DOHH2 (cell line): ENCODE measurements around the gene SLC12A7.

Source experiments
- H3F3A ChIP-seq: fragments of 200-600 bp; sonication (generic), shearing (Covaris generic); 2 replicates; pipeline ENCODE4 v1.6.0; 2016; ENCODE audit warnings: antibody characterized with exemption, mild to moderate bottlenecking; ENCODE audit not compliant: control insufficient read depth, insufficient read depth
- H3K27ac ChIP-seq: fragments of 200-600 bp; sonication (generic); 2 replicates; pipeline ENCODE4 v1.5.1; 2014; ENCODE audit warnings: low read depth, mild to moderate bottlenecking, low read length, moderate library complexity
- H3K27me3 ChIP-seq: fragments of 200-600 bp; sonication (generic); 2 replicates; pipeline ENCODE4 v1.6.1; 2014; ENCODE audit warnings: mild to moderate bottlenecking, low read length, mixed read lengths; ENCODE audit not compliant: control insufficient read depth
- H3K36me3 ChIP-seq: fragments of 200-600 bp; sonication (generic); 2 replicates; pipeline ENCODE4 v1.6.1; 2014; ENCODE audit warnings: mild to moderate bottlenecking, low read length, moderate library complexity, mixed read lengths; ENCODE audit not compliant: control insufficient read depth
- H3K4me1 ChIP-seq: fragments of 200-600 bp; sonication (generic); 2 replicates; pipeline ENCODE4 v1.6.1; 2014; ENCODE audit warnings: mild to moderate bottlenecking, low read length, mixed read lengths; ENCODE audit not compliant: control insufficient read depth
- H3K4me2 ChIP-seq: fragments of 200-600 bp; sonication (generic); 2 replicates; pipeline ENCODE4 v1.6.0; 2014; ENCODE audit warnings: mild to moderate bottlenecking, low read length, moderate library complexity
- H3K4me3 ChIP-seq: fragments of 200-600 bp; sonication (generic); 2 replicates; pipeline ENCODE4 v1.5.1; 2014; ENCODE audit warnings: mild to moderate bottlenecking, low read length, mixed read lengths
- H3K79me2 ChIP-seq: fragments of 200-600 bp; sonication (generic); 2 replicates; pipeline ENCODE4 v1.6.1; 2014; ENCODE audit warnings: mild to moderate bottlenecking, low read length, mixed read lengths; ENCODE audit not compliant: control insufficient read depth
- H3K9me2 ChIP-seq: fragments of 200-600 bp; sonication (generic); replicated peaks from 2 replicates; pipeline ENCODE4 v1.6.1; 2014; ENCODE audit warnings: mild to moderate bottlenecking, low read length, mixed read lengths; ENCODE audit not compliant: control insufficient read depth
- H3K9me3 ChIP-seq: fragments of 200-600 bp; sonication (generic); 2 replicates; pipeline ENCODE4 v1.6.1; 2014; ENCODE audit warnings: antibody characterized with exemption, low read length, mixed read lengths; ENCODE audit not compliant: control insufficient read depth, insufficient read depth
- H4K20me1 ChIP-seq: fragments of 200-600 bp; sonication (generic); 2 replicates; pipeline ENCODE4 v1.6.0; 2014; ENCODE audit warnings: low read depth, mild to moderate bottlenecking, antibody characterized with exemption, low read length, moderate library complexity; ENCODE audit not compliant: control insufficient read depth, insufficient read depth
- CTCF ChIP-seq: fragments of 200-600 bp; sonication (generic); IDR thresholded peaks from one replicate; pipeline ENCODE4 v1.5.1; 2014; ENCODE audit warnings: antibody characterized with exemption, mild to moderate bottlenecking, low read depth, low read length; ENCODE audit not compliant: poor library complexity, severe bottlenecking
- EZH2phosphoT487 ChIP-seq: fragments of 200-600 bp; sonication (generic); IDR thresholded peaks from 2 replicates; pipeline ENCODE4 v1.6.1; 2017; ENCODE audit warnings: borderline replicate concordance, mild to moderate bottlenecking, antibody characterized with exemption, low read length, moderate library complexity, mixed read lengths

Gene SLC12A7

DNA sequence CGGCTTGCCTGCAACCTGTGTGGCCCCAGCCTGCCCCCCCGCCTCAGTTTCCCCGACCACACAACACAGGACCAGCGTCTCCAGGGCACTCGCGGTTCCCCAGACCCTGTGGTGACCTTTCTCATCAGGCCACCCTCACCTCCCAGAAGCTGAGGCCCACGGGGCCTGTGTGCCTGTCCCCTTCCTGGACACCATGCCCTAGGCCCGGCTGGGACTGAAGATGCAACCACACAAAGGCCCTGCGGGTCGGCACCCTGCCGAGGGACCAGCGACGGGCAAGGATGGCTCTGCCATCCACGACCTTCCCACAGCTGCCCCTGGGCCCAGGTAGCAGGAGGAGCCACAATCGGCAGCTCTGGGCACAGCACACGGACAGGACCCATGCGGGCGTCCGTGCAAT, 34.8 kb downstream of the SLC12A7 start:
- H3K27ac ChIP-seq: no peak overlapping the region
- H3K79me2 ChIP-seq: no peaks in the 10 kb centered on the region
- H3K4me3 ChIP-seq: no peak overlapping the region
- H3F3A ChIP-seq: no peaks in the 10 kb centered on the region
- H3K4me2 ChIP-seq: no peak overlapping the region
- no peaks in the 10 kb centered on the region for H3K9me3 ChIP-seq
- H3K4me1 ChIP-seq: no peaks in the 10 kb centered on the region
- H3K9me2 ChIP-seq: no peaks in the 10 kb centered on the region
- no peaks in the 10 kb centered on the region for H4K20me1 ChIP-seq
- TF ChIP-seq CTCF: no peak
- TF ChIP-seq EZH2phosphoT487: no peak
- no peaks in the 10 kb centered on the region for H3K27me3 ChIP-seq
- H3K36me3 ChIP-seq: no peaks in the 10 kb centered on the region

DNA sequence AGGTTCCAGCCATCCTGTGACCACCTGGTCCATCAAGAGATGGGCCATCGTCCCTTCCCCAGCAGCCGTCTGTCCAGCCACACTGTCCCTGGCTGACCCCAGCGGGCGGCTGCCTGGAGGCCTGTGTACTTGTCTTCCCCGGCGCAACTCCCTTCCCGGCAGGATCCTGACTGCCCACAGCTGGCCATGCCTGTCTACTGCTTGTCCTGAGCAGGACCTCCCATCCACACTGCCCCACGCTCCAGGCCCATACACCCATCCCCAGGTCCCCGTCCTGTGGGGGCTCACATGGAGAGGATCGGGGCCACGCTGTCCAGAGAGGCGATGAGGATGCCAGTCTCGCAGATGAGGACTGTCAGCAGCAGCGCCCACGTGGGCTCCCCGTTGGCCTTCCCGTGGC, 35.5 kb downstream of the SLC12A7 start:
- H3K27ac ChIP-seq: no peak overlapping the region
- no peaks in the 10 kb centered on the region for H3K9me2 ChIP-seq
- H3K9me3 ChIP-seq: no peaks in the 10 kb centered on the region
- no peak for TF ChIP-seq EZH2phosphoT487
- TF ChIP-seq CTCF: no peak
- H3K4me1 ChIP-seq: no peaks in the 10 kb centered on the region
- H3K79me2 ChIP-seq: no peaks in the 10 kb centered on the region
- no peaks in the 10 kb centered on the region for H3F3A ChIP-seq
- H4K20me1 ChIP-seq: no peaks in the 10 kb centered on the region
- no peak overlapping the region for H3K4me2 ChIP-seq
- H3K4me3 ChIP-seq: no peak overlapping the region
- H3K27me3 ChIP-seq: no peaks in the 10 kb centered on the region
- no peaks in the 10 kb centered on the region for H3K36me3 ChIP-seq

DNA sequence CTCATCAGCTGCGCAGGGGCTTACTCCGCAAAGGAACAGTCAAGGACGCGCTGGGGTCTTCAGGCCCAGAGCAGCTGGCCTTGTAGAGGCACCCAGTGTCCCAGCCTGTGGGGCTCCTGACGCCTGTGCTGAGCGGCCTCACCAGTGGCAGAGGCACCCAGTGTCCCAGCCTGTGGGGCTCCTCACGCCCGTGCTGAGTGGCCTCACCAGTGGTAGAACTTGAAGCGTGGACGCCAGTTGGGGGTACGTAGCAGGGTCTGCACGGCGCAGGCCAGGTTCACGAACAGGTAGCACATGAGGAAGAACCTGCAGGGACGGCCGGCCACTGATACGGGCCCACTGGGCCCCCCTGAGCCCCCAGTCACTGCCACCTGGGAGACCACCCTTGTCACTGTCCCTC, 35.9 kb downstream of the SLC12A7 start:
- no peaks in the 10 kb centered on the region for H3K4me1 ChIP-seq
- no peaks in the 10 kb centered on the region for H3K9me3 ChIP-seq
- no peaks in the 10 kb centered on the region for H3K79me2 ChIP-seq
- TF ChIP-seq EZH2phosphoT487 (no peak), CTCF (no peak)
- H3K9me2 ChIP-seq: no peaks in the 10 kb centered on the region
- no peaks in the 10 kb centered on the region for H4K20me1 ChIP-seq
- H3K4me2 ChIP-seq: no peak overlapping the region
- H3K4me3 ChIP-seq: no peak overlapping the region
- no peaks in the 10 kb centered on the region for H3K36me3 ChIP-seq
- H3K27ac ChIP-seq: no peak overlapping the region
- H3F3A ChIP-seq: no peaks in the 10 kb centered on the region
- H3K27me3 ChIP-seq: no peaks in the 10 kb centered on the region

GRCh38 chr5:1075555-1075881, 36.3 kb downstream of the SLC12A7 start:
- Histone ChIP-seq H3K79me2 (no peaks in the 10 kb centered on the region), H3F3A (no peaks in the 10 kb centered on the region), H3K4me2 (no peak overlapping the region), H3K4me3 (no peak overlapping the region), H3K27ac (no peak overlapping the region), H3K9me3 (no peaks in the 10 kb centered on the region), H4K20me1 (no peaks in the 10 kb centered on the region), H3K4me1 (no peaks in the 10 kb centered on the region), H3K9me2 (no peaks in the 10 kb centered on the region), H3K36me3 (no peaks in the 10 kb centered on the region), H3K27me3 (no peaks in the 10 kb centered on the region)
- TF ChIP-seq EZH2phosphoT487: no peak
- TF ChIP-seq CTCF: no peak
